DOHH2 (cell line): Measurements from ENCODE around the gene SMAD4.

Experiments
- H3F3A ChIP-seq: fragments of 200-600 bp; sonication (generic), shearing (Covaris generic); 2 replicates; pipeline ENCODE4 v1.6.0; 2016; ENCODE audit warnings: antibody characterized with exemption, mild to moderate bottlenecking; ENCODE audit not compliant: control insufficient read depth, insufficient read depth
- H3K27ac ChIP-seq: fragments of 200-600 bp; sonication (generic); 2 replicates; pipeline ENCODE4 v1.5.1; 2014; ENCODE audit warnings: low read depth, mild to moderate bottlenecking, low read length, moderate library complexity
- H3K27me3 ChIP-seq: fragments of 200-600 bp; sonication (generic); 2 replicates; pipeline ENCODE4 v1.6.1; 2014; ENCODE audit warnings: mild to moderate bottlenecking, low read length, mixed read lengths; ENCODE audit not compliant: control insufficient read depth
- H3K36me3 ChIP-seq: fragments of 200-600 bp; sonication (generic); 2 replicates; pipeline ENCODE4 v1.6.1; 2014; ENCODE audit warnings: mild to moderate bottlenecking, low read length, moderate library complexity, mixed read lengths; ENCODE audit not compliant: control insufficient read depth
- H3K4me1 ChIP-seq: fragments of 200-600 bp; sonication (generic); 2 replicates; pipeline ENCODE4 v1.6.1; 2014; ENCODE audit warnings: mild to moderate bottlenecking, low read length, mixed read lengths; ENCODE audit not compliant: control insufficient read depth
- H3K4me2 ChIP-seq: fragments of 200-600 bp; sonication (generic); 2 replicates; pipeline ENCODE4 v1.6.0; 2014; ENCODE audit warnings: mild to moderate bottlenecking, low read length, moderate library complexity
- H3K4me3 ChIP-seq: fragments of 200-600 bp; sonication (generic); 2 replicates; pipeline ENCODE4 v1.5.1; 2014; ENCODE audit warnings: mild to moderate bottlenecking, low read length, mixed read lengths
- H3K79me2 ChIP-seq: fragments of 200-600 bp; sonication (generic); 2 replicates; pipeline ENCODE4 v1.6.1; 2014; ENCODE audit warnings: mild to moderate bottlenecking, low read length, mixed read lengths; ENCODE audit not compliant: control insufficient read depth
- H3K9me2 ChIP-seq: fragments of 200-600 bp; sonication (generic); replicated peaks from 2 replicates; pipeline ENCODE4 v1.6.1; 2014; ENCODE audit warnings: mild to moderate bottlenecking, low read length, mixed read lengths; ENCODE audit not compliant: control insufficient read depth
- H3K9me3 ChIP-seq: fragments of 200-600 bp; sonication (generic); 2 replicates; pipeline ENCODE4 v1.6.1; 2014; ENCODE audit warnings: antibody characterized with exemption, low read length, mixed read lengths; ENCODE audit not compliant: control insufficient read depth, insufficient read depth
- H4K20me1 ChIP-seq: fragments of 200-600 bp; sonication (generic); 2 replicates; pipeline ENCODE4 v1.6.0; 2014; ENCODE audit warnings: low read depth, mild to moderate bottlenecking, antibody characterized with exemption, low read length, moderate library complexity; ENCODE audit not compliant: control insufficient read depth, insufficient read depth
- EZH2phosphoT487 ChIP-seq: fragments of 200-600 bp; sonication (generic); IDR thresholded peaks from 2 replicates; pipeline ENCODE4 v1.6.1; 2017; ENCODE audit warnings: borderline replicate concordance, mild to moderate bottlenecking, antibody characterized with exemption, low read length, moderate library complexity, mixed read lengths
- TF ChIP-seq, protein P1 (sequence below): fragments of 200-600 bp; sonication (generic); IDR thresholded peaks from one replicate; pipeline ENCODE4 v1.5.1; 2014; ENCODE audit warnings: antibody characterized with exemption, mild to moderate bottlenecking, low read depth, low read length; ENCODE audit not compliant: poor library complexity, severe bottlenecking

The SMAD4 gene

GRCh38 chr18:51077217-51077616 is 47.2 kb downstream of the SMAD4 start:
- H3K36me3 ChIP-seq, result peaks cover 83% of the 10 kb centered on the region
- H3K4me2 ChIP-seq, result no peak overlapping the region
- H3K79me2 ChIP-seq, result peaks cover 17% of the 10 kb centered on the region
- peaks cover 2% of the 10 kb centered on the region; the same call in 1 of the 2 replicates for H3F3A ChIP-seq
- TF ChIP-seq, protein P1, sequence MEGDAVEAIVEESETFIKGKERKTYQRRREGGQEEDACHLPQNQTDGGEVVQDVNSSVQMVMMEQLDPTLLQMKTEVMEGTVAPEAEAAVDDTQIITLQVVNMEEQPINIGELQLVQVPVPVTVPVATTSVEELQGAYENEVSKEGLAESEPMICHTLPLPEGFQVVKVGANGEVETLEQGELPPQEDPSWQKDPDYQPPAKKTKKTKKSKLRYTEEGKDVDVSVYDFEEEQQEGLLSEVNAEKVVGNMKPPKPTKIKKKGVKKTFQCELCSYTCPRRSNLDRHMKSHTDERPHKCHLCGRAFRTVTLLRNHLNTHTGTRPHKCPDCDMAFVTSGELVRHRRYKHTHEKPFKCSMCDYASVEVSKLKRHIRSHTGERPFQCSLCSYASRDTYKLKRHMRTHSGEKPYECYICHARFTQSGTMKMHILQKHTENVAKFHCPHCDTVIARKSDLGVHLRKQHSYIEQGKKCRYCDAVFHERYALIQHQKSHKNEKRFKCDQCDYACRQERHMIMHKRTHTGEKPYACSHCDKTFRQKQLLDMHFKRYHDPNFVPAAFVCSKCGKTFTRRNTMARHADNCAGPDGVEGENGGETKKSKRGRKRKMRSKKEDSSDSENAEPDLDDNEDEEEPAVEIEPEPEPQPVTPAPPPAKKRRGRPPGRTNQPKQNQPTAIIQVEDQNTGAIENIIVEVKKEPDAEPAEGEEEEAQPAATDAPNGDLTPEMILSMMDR, result no peak
- no peak for TF ChIP-seq EZH2phosphoT487
- no peaks in the 10 kb centered on the region for H3K9me3 ChIP-seq
- H3K27me3 ChIP-seq, result no peaks in the 10 kb centered on the region
- no peak overlapping the region for H3K27ac ChIP-seq
- H4K20me1 ChIP-seq, result peaks cover 16% of the 10 kb centered on the region
- no peaks in the 10 kb centered on the region for H3K9me2 ChIP-seq
- peaks cover 17% of the 10 kb centered on the region for H3K4me1 ChIP-seq
- no peak overlapping the region for H3K4me3 ChIP-seq

GRCh38 chr18:51078026-51078425 is 48.0 kb downstream of the SMAD4 start:
- Histone ChIP-seq H3K27ac (no peak overlapping the region), H3K27me3 (no peaks in the 10 kb centered on the region), H3K9me3 (no peaks in the 10 kb centered on the region), H3K79me2 (peaks cover 17% of the 10 kb centered on the region), H3K9me2 (no peaks in the 10 kb centered on the region), H4K20me1 (peaks cover 16% of the 10 kb centered on the region), H3K4me3 (no peak overlapping the region), H3F3A (peaks cover 2% of the 10 kb centered on the region; the same call in 1 of the 2 replicates), H3K4me2 (no peak overlapping the region), H3K4me1 (peaks cover 17% of the 10 kb centered on the region), H3K36me3 (peaks cover 86% of the 10 kb centered on the region)
- TF ChIP-seq, protein P1, result no peak
- TF ChIP-seq EZH2phosphoT487, result no peak

- no peak overlapping the region for H3K4me2 ChIP-seq
- H3K36me3 ChIP-seq, result peaks cover 91% of the 10 kb centered on the region
- H3K27me3 ChIP-seq, result no peaks in the 10 kb centered on the region
- H3F3A ChIP-seq, result 0 out of 2 replicates have a peak, but pooled peaks cover 3% of the 10 kb centered on the region
- no peaks in the 10 kb centered on the region for H3K4me1 ChIP-seq
- H3K27ac ChIP-seq, result no peak overlapping the region
- H3K79me2 ChIP-seq, result no peaks in the 10 kb centered on the region
- TF ChIP-seq EZH2phosphoT487, result no peak
- TF ChIP-seq, protein P1, result no peak
- no peaks in the 10 kb centered on the region for H4K20me1 ChIP-seq
- no peaks in the 10 kb centered on the region for H3K9me3 ChIP-seq
- no peaks in the 10 kb centered on the region for H3K9me2 ChIP-seq
- H3K4me3 ChIP-seq, result no peak overlapping the region
Observed at GRCh38 chr18:51082571-51083267, 52.7 kb downstream of the SMAD4 start.
